GM12878 (cell line): ENCODE measurements around the gene COBLL1. TPM values are rescaled to one million over a fixed set of nuclear protein-coding genes. Genes with fewer than 3 reads are reported as not detected.
"Not testable (repeated sequence)": the region's sequence is repeated elsewhere in the genome, so short reads cannot be mapped to it uniquely, and the experiment has no call there.

Source experiments
- ATAC-seq: fragments of 200-7000 bp; cut with Tn5 transposase; 3 replicates; pipeline ENCODE4 v1.9.1; 2020; ENCODE audit warnings: mild to moderate bottlenecking, moderate library complexity
- BruUV-seq: library from RNA; stranded (reverse); fragments of 400-500 nt; replicated peaks from 2 replicates; lab custom pipeline; 2021; lab: Mats Ljungman, UMichigan
- CTCF ChIA-PET: fragments of 300-600 bp; sonication (Branson Sonifier 250); formaldehyde crosslinking; extraction: SDS; loops from one replicate; lab custom pipeline; 2021; ENCODE audit warnings: inconsistent platforms; lab: Yijun Ruan, JAX
- POLR2A ChIA-PET: fragments of 350-600 bp; formaldehyde crosslinking; extraction: SDS; loops from one replicate; lab custom pipeline; 2021; ENCODE audit warnings: inconsistent platforms; lab: Charles Lee
- RAD21 ChIA-PET: fragments of 300-600 bp; sonication (Branson Sonifier 250); formaldehyde crosslinking; loops from one replicate; lab custom pipeline; 2023; ENCODE audit warnings: antibody characterized with exemption; ENCODE audit not compliant: unreplicated experiment; lab: Charles Lee
- SMC1A ChIA-PET: fragments of 300-600 bp; sonication (Branson Sonifier 250); formaldehyde crosslinking; loops from one replicate; lab custom pipeline; 2023; ENCODE audit not compliant: unreplicated experiment, uncharacterized antibody; lab: Charles Lee
- DNase-seq: peaks from one replicate; pipeline ENCODE4 v3.0.0-alpha.2; 2011; ENCODE audit warnings: low read depth, low spot score
- FAIRE-seq: peaks from 3 replicates; lab custom pipeline; 2011; peaks lifted over from hg19 to GRCh38; lab: Jason Lieb, UNC
- H2AFZ ChIP-seq: 2 replicates; pipeline ENCODE4 v1.6.0; 2011; ENCODE audit warnings: low read depth, low read length, control low read depth; ENCODE audit not compliant: control insufficient read depth
- H3K27ac ChIP-seq: 2 replicates; pipeline ENCODE4 v1.5.1; 2011; ENCODE audit warnings: control low read depth; ENCODE audit not compliant: control insufficient read depth, insufficient read depth
- H3K27me3 ChIP-seq, 2 experiments: replicated peaks in 1 of 2; 2 replicates each; pipeline versions ENCODE4 v1.6.0 to v1.6.1; 2011; ENCODE audit warnings: low read length in 1 of 2; ENCODE audit not compliant: control insufficient read depth in 2 of 2, insufficient read depth in 2 of 2
- H3K36me3 ChIP-seq, 2 experiments: 2 replicates each; pipeline ENCODE4 v1.5.1; 2011; ENCODE audit warnings: low read length in 1 of 2; ENCODE audit not compliant: control insufficient read depth in 2 of 2, insufficient read depth in 2 of 2
- H3K4me1 ChIP-seq: 2 replicates; pipeline ENCODE4 v1.6.1; 2011; ENCODE audit warnings: mild to moderate bottlenecking, low read length, moderate library complexity, mixed read lengths; ENCODE audit not compliant: control insufficient read depth, insufficient read depth
- H3K4me2 ChIP-seq: 2 replicates; pipeline ENCODE4 v1.6.0; 2011; ENCODE audit warnings: control low read depth; ENCODE audit not compliant: control insufficient read depth, insufficient read depth
- H3K4me3 ChIP-seq: fragments of 200-600 bp; sonication (generic); 2 replicates; pipeline ENCODE4 v1.5.1; 2016
- H3K79me2 ChIP-seq: 2 replicates; pipeline ENCODE4 v1.6.0; 2011; ENCODE audit warnings: low read length; ENCODE audit not compliant: control insufficient read depth, insufficient read depth
- H3K9ac ChIP-seq: 2 replicates; pipeline ENCODE4 v1.8.0; 2011; ENCODE audit warnings: low read length, control low read depth, mixed read lengths; ENCODE audit not compliant: control insufficient read depth, insufficient read depth
- H3K9me3 ChIP-seq: replicated peaks from 3 replicates; pipeline ENCODE4 v1.5.1; 2011; ENCODE audit warnings: mild to moderate bottlenecking, low read length; ENCODE audit not compliant: control insufficient read depth, insufficient read depth
- H4K20me1 ChIP-seq: 2 replicates; pipeline ENCODE4 v1.6.0; 2011; ENCODE audit not compliant: control insufficient read depth, insufficient read depth
- ATF2 ChIP-seq: IDR thresholded peaks from 2 replicates; pipeline ENCODE4 v1.6.1; 2012; ENCODE audit warnings: low read length, inconsistent platforms
- CHD2 ChIP-seq: IDR thresholded peaks from 2 replicates; pipeline ENCODE4 v1.6.1; 2011; ENCODE audit warnings: low read depth, low read length, improper control_type of control experiment, borderline replicate concordance
- CREB1 ChIP-seq: IDR thresholded peaks from 2 replicates; pipeline ENCODE4 v1.6.1; 2012; ENCODE audit warnings: low read depth, mild to moderate bottlenecking, inconsistent platforms
- CREM ChIP-seq: IDR thresholded peaks from 2 replicates; pipeline ENCODE4 v1.6.1; 2014; ENCODE audit warnings: antibody characterized with exemption, low read depth
- MEF2A ChIP-seq: IDR thresholded peaks from 2 replicates; pipeline ENCODE4 v1.6.1; 2011; ENCODE audit warnings: low read depth, mild to moderate bottlenecking, low read length, moderate library complexity; ENCODE audit not compliant: insufficient read depth
- MEF2B ChIP-seq: fragments of 450-650 bp; IDR thresholded peaks from 2 replicates; pipeline ENCODE4 v1.6.1; 2018; ENCODE audit warnings: mild to moderate bottlenecking, moderate library complexity; ENCODE audit not compliant: partially characterized antibody, poor library complexity, severe bottlenecking
- MTA3 ChIP-seq: IDR thresholded peaks from 2 replicates; pipeline ENCODE4 v1.6.1; 2012; ENCODE audit warnings: low read length, inconsistent platforms, borderline replicate concordance
- MXI1 ChIP-seq: fragments of 150-350 bp; IDR thresholded peaks from 2 replicates; pipeline ENCODE4 v1.6.1; 2011; ENCODE audit warnings: low read depth, mild to moderate bottlenecking, inconsistent platforms, low read length, improper control_type of control experiment
- NR2F1 ChIP-seq: fragments of 450-650 bp; conservative IDR thresholded peaks from 2 replicates; pipeline ENCODE4 v1.6.1; 2017; ENCODE audit warnings: mild to moderate bottlenecking
- RBBP5 ChIP-seq: fragments of 200-600 bp; sonication (generic); conservative IDR thresholded peaks from 2 replicates; pipeline ENCODE4 v1.6.1; 2016
- SPI1 ChIP-seq: IDR thresholded peaks from 2 replicates; pipeline ENCODE4 v1.6.1; 2011; ENCODE audit warnings: low read depth, mild to moderate bottlenecking, low read length, moderate library complexity, borderline replicate concordance; ENCODE audit not compliant: insufficient read depth
- WRNIP1 ChIP-seq: IDR thresholded peaks from 2 replicates; pipeline ENCODE4 v1.6.1; 2011; ENCODE audit warnings: low read depth, low read length, improper control_type of control experiment, borderline replicate concordance
- ZNF207 ChIP-seq: fragments of 450-650 bp; IDR thresholded peaks from 2 replicates; pipeline ENCODE4 v1.6.1; 2014; ENCODE audit warnings: antibody characterized with exemption, mild to moderate bottlenecking, borderline replicate concordance
- WGBS: methylation state at CpG from one replicate; pipeline ENCODE4 v1.1.6; 2016; ENCODE audit warnings: low lambda C conversion rate; ENCODE audit not compliant: insufficient replicate concordance, insufficient coverage; ENCODE audit errors: missing lambda C conversion rate; 5-methylcytosine and 5-hydroxymethylcytosine counted together
- in situ Hi-C: fragments of 300-500 bp; cut with MboI; formaldehyde crosslinking; loops from 9 replicates; pipeline ENCODE4 v1.14.3; 2018; ENCODE audit warnings: mixed read lengths
- intact Hi-C: fragments of 100-400 bp; cut with micrococcal nuclease; formaldehyde crosslinking; loops from one replicate; pipeline ENCODE4 v1.14.2; 2022; ENCODE audit not compliant: unreplicated experiment
- polyA plus RNA-seq, 11 experiments: library from polyadenylated mRNA; depleted of rRNA in 4 of 11; unstranded in 6 of 11; stranded (reverse) in 5 of 11; fragments of >200 nt; fragmentation: Nextera tagmentation in 4 of 11; fragmentation: Illumina TruSeq in 1 of 11; extraction: Ambion mirVana in 4 of 11; extraction: Trizol in 1 of 11; gene quantifications; 1 replicate in 1 of 11; 2 replicates in 10 of 11; pipeline versions ENCODE4 v1.2.1 to v1.2.3, GENCODE V29; 2011 to 2016; ENCODE audit warnings: inconsistent platforms in 2 of 11, missing spikeins in 2 of 11, low read depth in 1 of 11
- total RNA-seq, 4 experiments: library from RNA; depleted of rRNA in 3 of 4; stranded (reverse); fragments of >200 nt in 3 of 4; fragmentation: Illumina TruSeq in 1 of 4; extraction: Trizol in 1 of 4; gene quantifications; 2 replicates each; pipeline versions ENCODE4 v1.2.1 to v1.2.3, GENCODE V29; 2013 to 2021
- TF ChIP-seq, protein P1 (sequence below): IDR thresholded peaks from 2 replicates; pipeline ENCODE4 v1.6.1; 2011; ENCODE audit warnings: borderline replicate concordance, low read depth, mild to moderate bottlenecking, moderate library complexity, mixed read lengths, low read length; ENCODE audit not compliant: insufficient read depth; ENCODE audit errors: extremely low read length
- TF ChIP-seq, protein P2 (sequence below): fragments of 450-650 bp; IDR thresholded peaks from 2 replicates; pipeline ENCODE4 v1.6.1; 2017; ENCODE audit warnings: mild to moderate bottlenecking

Gene COBLL1
- total and polyA plus RNA-seq, 10 of the 15 experiments (the other 5 are each of a cell fraction or from before 2014, with no cell fraction given): 0.46 TPM; not detected in 9

GRCh38 chr2:164866381-164866780 lies 24.8 kb upstream of the COBLL1 start:
- CTCF ChIA-PET: not testable (repeated sequence)
- WGBS: 0% methylated on average over 1 of the region's 1 CpG

DNA sequence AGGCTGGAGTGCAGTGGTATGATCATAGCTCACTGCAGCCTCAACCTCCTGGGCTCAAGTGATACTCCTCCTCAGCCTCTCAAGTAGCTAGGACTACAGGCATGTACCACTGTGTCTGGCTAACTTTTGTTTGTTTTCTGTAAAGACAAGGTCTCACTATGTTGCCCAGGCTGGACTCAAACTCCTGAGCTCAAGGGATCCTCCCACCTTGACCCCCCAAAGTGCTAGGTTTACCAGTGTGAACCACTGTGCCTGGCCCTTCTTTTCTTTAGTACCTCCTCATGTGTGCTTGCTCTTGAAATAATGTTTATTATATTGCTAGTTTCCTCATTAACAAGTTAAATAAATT lies 19.0 kb upstream of the COBLL1 start:
- no peak overlapping the region for H3K4me2 ChIP-seq
- in situ Hi-C loops: no loop called here
- no peaks in the 10 kb centered on the region for H3K36me3 ChIP-seq
- RAD21 ChIA-PET: no interaction called here
- H3K27me3 ChIP-seq: 0 out of 4 replicates have a peak, but pooled peaks cover 0 to 2% of the 10 kb centered on the region in 2 experiments
- no peaks in the 10 kb centered on the region for H3K4me1 ChIP-seq
- SMC1A ChIA-PET: interaction anchor here (1.0 kb wide), 1 partner anchor 43 kb away, joined by 3 read pairs; no protein-coding TSS in a partner anchor
- H3K9ac ChIP-seq: no peak overlapping the region
- H3K4me3 ChIP-seq: no peak overlapping the region
- no peaks in the 10 kb centered on the region for H3K79me2 ChIP-seq
- no peaks in the 10 kb centered on the region for H4K20me1 ChIP-seq
- CTCF ChIA-PET: interaction anchor here (0.7 to 1.0 kb wide), 2 partner anchors 42 to 50 kb away, joined by 3 read pairs; no protein-coding TSS in a partner anchor
- FAIRE-seq (no peak), DNase-seq (no peak), ATAC-seq (no peak)
- BruUV-seq: no TSS peak
- no peaks in the 10 kb centered on the region for H3K9me3 ChIP-seq
- no peak overlapping the region for H2AFZ ChIP-seq
- H3K27ac ChIP-seq: no peak overlapping the region
- intact Hi-C loops: no loop called here
- POLR2A ChIA-PET: no interaction called here
- TF ChIP-seq, protein P1, sequence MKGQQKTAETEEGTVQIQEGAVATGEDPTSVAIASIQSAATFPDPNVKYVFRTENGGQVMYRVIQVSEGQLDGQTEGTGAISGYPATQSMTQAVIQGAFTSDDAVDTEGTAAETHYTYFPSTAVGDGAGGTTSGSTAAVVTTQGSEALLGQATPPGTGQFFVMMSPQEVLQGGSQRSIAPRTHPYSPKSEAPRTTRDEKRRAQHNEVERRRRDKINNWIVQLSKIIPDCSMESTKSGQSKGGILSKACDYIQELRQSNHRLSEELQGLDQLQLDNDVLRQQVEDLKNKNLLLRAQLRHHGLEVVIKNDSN: no peak
- TF ChIP-seq RBBP5: no peak
- no peak for TF ChIP-seq MEF2B
- TF ChIP-seq CHD2: no peak
- no peak for TF ChIP-seq CREM
- no peak for TF ChIP-seq ZNF207
- TF ChIP-seq, protein P2, sequence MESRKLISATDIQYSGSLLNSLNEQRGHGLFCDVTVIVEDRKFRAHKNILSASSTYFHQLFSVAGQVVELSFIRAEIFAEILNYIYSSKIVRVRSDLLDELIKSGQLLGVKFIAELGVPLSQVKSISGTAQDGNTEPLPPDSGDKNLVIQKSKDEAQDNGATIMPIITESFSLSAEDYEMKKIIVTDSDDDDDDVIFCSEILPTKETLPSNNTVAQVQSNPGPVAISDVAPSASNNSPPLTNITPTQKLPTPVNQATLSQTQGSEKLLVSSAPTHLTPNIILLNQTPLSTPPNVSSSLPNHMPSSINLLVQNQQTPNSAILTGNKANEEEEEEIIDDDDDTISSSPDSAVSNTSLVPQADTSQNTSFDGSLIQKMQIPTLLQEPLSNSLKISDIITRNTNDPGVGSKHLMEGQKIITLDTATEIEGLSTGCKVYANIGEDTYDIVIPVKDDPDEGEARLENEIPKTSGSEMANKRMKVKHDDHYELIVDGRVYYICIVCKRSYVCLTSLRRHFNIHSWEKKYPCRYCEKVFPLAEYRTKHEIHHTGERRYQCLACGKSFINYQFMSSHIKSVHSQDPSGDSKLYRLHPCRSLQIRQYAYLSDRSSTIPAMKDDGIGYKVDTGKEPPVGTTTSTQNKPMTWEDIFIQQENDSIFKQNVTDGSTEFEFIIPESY: no peak
- no peak for TF ChIP-seq NR2F1
- no peak for TF ChIP-seq MTA3
- TF ChIP-seq MXI1: no peak
- no peak for TF ChIP-seq CREB1
- no peak for TF ChIP-seq MEF2A
- no peak for TF ChIP-seq WRNIP1
- no peak for TF ChIP-seq ATF2

More at GRCh38 chr2:164866381-164866780, 24.8 kb upstream of the COBLL1 start:
- BruUV-seq, H3K27me3 ChIP-seq, RAD21 ChIA-PET, H4K20me1 ChIP-seq, H3K27ac ChIP-seq, FAIRE-seq, H3K79me2 ChIP-seq, ATAC-seq, POLR2A ChIA-PET, H3K4me2 ChIP-seq, H3K9ac ChIP-seq, H3K4me3 ChIP-seq, in situ Hi-C loops, H3K4me1 ChIP-seq, DNase-seq, H3K9me3 ChIP-seq, SMC1A ChIA-PET, H2AFZ ChIP-seq, H3K36me3 ChIP-seq, intact Hi-C loops: not testable (repeated sequence)
- TF ChIP-seq SPI1: peak; percentile 13; the same call in 1 of the 2 replicates
